HepG2 (cell line): ENCODE data around the gene MARF1. TPM values are rescaled to one million over a fixed set of nuclear protein-coding genes. Genes with fewer than 3 reads are reported as not detected.

Source experiments
- ATF1 ChIP-seq: IDR thresholded peaks from 2 replicates; pipeline ENCODE4 v1.6.1; 2016; ENCODE audit warnings: mild to moderate bottlenecking, control low read depth
- BRCA1 ChIP-seq: sonication (generic); formaldehyde crosslinking; IDR thresholded peaks from 2 replicates; pipeline ENCODE4 v1.4.0; 2020; ENCODE audit warnings: missing genetic modification reagents
- EED ChIP-seq: sonication (generic); formaldehyde crosslinking; IDR thresholded peaks from 2 replicates; pipeline ENCODE4 v1.5.0; 2020; ENCODE audit warnings: mild to moderate bottlenecking, missing genetic modification reagents
- EHMT2 ChIP-seq: fragments of 200-600 bp; sonication (generic); IDR thresholded peaks from 2 replicates; pipeline ENCODE4 v1.7.0; 2017; ENCODE audit warnings: antibody characterized with exemption, low read depth, low read length, borderline replicate concordance
- GPN1 ChIP-seq: sonication (generic); formaldehyde crosslinking; IDR thresholded peaks from 2 replicates; pipeline ENCODE4 v1.5.1; 2020; ENCODE audit warnings: missing genetic modification reagents, borderline replicate concordance
- GTF3A ChIP-seq: sonication (generic); formaldehyde crosslinking; conservative IDR thresholded peaks from 2 replicates; pipeline ENCODE4 v1.4.0; 2020; ENCODE audit warnings: mild to moderate bottlenecking, missing genetic modification reagents
- IRF2 ChIP-seq: IDR thresholded peaks from 2 replicates; pipeline ENCODE4 v1.6.1; 2018; ENCODE audit warnings: missing genetic modification reagents, missing compliant biosample characterization
- NFATC3 ChIP-seq: sonication (generic); formaldehyde crosslinking; IDR thresholded peaks from 2 replicates; pipeline ENCODE4 v1.5.1; 2020; ENCODE audit warnings: mild to moderate bottlenecking, missing genetic modification reagents
- NFYC ChIP-seq: IDR thresholded peaks from 2 replicates; pipeline ENCODE4 v1.6.1; 2016; ENCODE audit warnings: missing genetic modification reagents, missing compliant biosample characterization
- PHF20 ChIP-seq: sonication (generic); formaldehyde crosslinking; IDR thresholded peaks from 2 replicates; pipeline ENCODE4 v1.5.0; 2020; ENCODE audit warnings: mild to moderate bottlenecking, missing genetic modification reagents
- POLR2AphosphoS5 ChIP-seq: IDR thresholded peaks from 2 replicates; pipeline ENCODE4 v1.6.1; 2012; ENCODE audit warnings: low read depth, low read length
- RBFOX2 ChIP-seq: fragments of 200-400 bp; formaldehyde crosslinking; IDR thresholded peaks from 2 replicates; pipeline ENCODE4 v1.6.1; 2017; ENCODE audit warnings: low read depth, mild to moderate bottlenecking, low read length
- SAP130 ChIP-seq: IDR thresholded peaks from 2 replicates; pipeline ENCODE4 v1.6.1; 2016; ENCODE audit warnings: low read depth
- SNAPC2 ChIP-seq: sonication (generic); formaldehyde crosslinking; IDR thresholded peaks from 2 replicates; pipeline ENCODE4 v1.8.1; 2022; ENCODE audit warnings: mild to moderate bottlenecking, missing genetic modification reagents
- ZFYVE20 ChIP-seq: sonication (generic); formaldehyde crosslinking; IDR thresholded peaks from 2 replicates; pipeline ENCODE4 v1.8.0; 2023; ENCODE audit warnings: low read depth, mild to moderate bottlenecking, moderate library complexity, missing genetic modification reagents, borderline replicate concordance
- ZNF232 ChIP-seq: sonication (generic); formaldehyde crosslinking; IDR thresholded peaks from 2 replicates; pipeline ENCODE4 v1.4.0; 2020; ENCODE audit warnings: missing genetic modification reagents, borderline replicate concordance
- ZNF317 ChIP-seq: sonication (generic); formaldehyde crosslinking; IDR thresholded peaks from 2 replicates; pipeline ENCODE4 v1.5.0; 2020; ENCODE audit warnings: mild to moderate bottlenecking, missing genetic modification reagents
- ZNF567 ChIP-seq: sonication (generic); formaldehyde crosslinking; IDR thresholded peaks from 2 replicates; pipeline ENCODE4 v1.8.1; 2023; ENCODE audit warnings: mild to moderate bottlenecking, missing genetic modification reagents, borderline replicate concordance
- ZNF781 ChIP-seq: sonication (generic); formaldehyde crosslinking; IDR thresholded peaks from 2 replicates; pipeline ENCODE4 v1.5.1; 2020; ENCODE audit warnings: borderline replicate concordance, mild to moderate bottlenecking, missing genetic modification reagents; ENCODE audit errors: not compliant biosample characterization
- ZNF83 ChIP-seq: sonication (generic); formaldehyde crosslinking; IDR thresholded peaks from 2 replicates; pipeline ENCODE4 v1.4.0; 2020; ENCODE audit warnings: missing genetic modification reagents, mild to moderate bottlenecking, borderline replicate concordance
- polyA plus RNA-seq, 8 experiments: library from polyadenylated mRNA; depleted of rRNA in 3 of 8; stranded (reverse) in 7 of 8; unstranded in 1 of 8; fragments of >200 nt; fragmentation: Illumina TruSeq in 4 of 8; extraction: Trizol in 4 of 8; gene quantifications; 2 replicates each; pipeline versions ENCODE4 v1.2.1 to v1.2.3, GENCODE V29; 2011 to 2016; ENCODE audit warnings: low read depth in 4 of 8, missing spikeins in 1 of 8, mixed read lengths in 1 of 8; ENCODE audit not compliant: insufficient read depth in 1 of 8
- total RNA-seq, 5 experiments: library from RNA; depleted of rRNA; stranded (reverse); fragments of >200 nt; fragmentation: Illumina TruSeq; extraction: Trizol; gene quantifications; 2 replicates each; pipeline ENCODE4 v1.2.3, GENCODE V29; 2016; ENCODE audit warnings: low read depth in 1 of 5
- TF ChIP-seq, protein P1 (sequence below): sonication (generic); formaldehyde crosslinking; conservative IDR thresholded peaks from 2 replicates; pipeline ENCODE4 v1.4.0; 2020; ENCODE audit warnings: mild to moderate bottlenecking, missing genetic modification reagents, moderate library complexity
- TF ChIP-seq, protein P2 (sequence below): sonication (generic); formaldehyde crosslinking; IDR thresholded peaks from 2 replicates; pipeline ENCODE4 v1.4.0; 2020; ENCODE audit warnings: missing genetic modification reagents, mild to moderate bottlenecking, borderline replicate concordance
- TF ChIP-seq, protein P3 (sequence below): sonication (generic); formaldehyde crosslinking; conservative IDR thresholded peaks from 2 replicates; pipeline ENCODE4 v1.5.0; 2020; ENCODE audit warnings: missing genetic modification reagents

MARF1 gene
- total and polyA plus RNA-seq, 2 of the 13 experiments (the other 11 are each of a cell fraction or from before 2014, with no cell fraction given): 8.7 to 20.7 TPM

DNA sequence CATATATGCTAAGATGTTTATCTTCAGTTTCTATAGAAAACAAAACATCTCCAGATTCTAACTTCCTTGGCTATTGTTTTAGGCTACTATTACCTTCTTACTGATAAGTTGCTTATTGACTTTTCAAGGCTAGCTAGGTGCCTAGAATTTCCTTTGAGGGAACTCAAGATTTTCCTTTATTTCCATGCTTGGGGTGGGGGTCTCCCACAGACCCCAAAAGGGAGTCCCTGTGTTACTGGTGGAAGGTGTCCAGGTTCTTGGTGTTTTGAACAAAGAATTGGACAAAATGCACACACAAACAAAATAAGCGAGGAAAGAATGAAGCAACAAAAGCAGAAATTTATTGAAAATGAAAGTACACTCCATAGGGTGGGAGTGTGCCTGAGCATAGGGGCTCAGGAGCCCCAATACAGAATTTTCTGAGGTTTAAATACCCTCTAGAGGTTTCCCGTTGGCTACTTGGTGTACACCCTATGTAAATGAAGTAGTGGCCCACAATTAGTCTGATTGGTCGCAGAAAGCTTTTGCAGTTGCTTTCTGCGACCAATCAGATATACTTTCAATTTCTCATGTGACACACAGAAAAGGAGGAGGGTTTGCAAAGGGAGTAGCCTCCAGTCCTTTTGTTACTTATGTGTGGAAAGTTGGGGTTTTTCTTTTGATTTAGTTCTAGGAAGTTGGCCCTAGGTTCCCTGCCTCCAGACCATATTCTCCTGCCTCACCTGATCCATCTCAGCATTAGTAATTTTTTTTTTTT is 67.5 kb downstream of the MARF1 start (continued):
- TF ChIP-seq, protein P1, sequence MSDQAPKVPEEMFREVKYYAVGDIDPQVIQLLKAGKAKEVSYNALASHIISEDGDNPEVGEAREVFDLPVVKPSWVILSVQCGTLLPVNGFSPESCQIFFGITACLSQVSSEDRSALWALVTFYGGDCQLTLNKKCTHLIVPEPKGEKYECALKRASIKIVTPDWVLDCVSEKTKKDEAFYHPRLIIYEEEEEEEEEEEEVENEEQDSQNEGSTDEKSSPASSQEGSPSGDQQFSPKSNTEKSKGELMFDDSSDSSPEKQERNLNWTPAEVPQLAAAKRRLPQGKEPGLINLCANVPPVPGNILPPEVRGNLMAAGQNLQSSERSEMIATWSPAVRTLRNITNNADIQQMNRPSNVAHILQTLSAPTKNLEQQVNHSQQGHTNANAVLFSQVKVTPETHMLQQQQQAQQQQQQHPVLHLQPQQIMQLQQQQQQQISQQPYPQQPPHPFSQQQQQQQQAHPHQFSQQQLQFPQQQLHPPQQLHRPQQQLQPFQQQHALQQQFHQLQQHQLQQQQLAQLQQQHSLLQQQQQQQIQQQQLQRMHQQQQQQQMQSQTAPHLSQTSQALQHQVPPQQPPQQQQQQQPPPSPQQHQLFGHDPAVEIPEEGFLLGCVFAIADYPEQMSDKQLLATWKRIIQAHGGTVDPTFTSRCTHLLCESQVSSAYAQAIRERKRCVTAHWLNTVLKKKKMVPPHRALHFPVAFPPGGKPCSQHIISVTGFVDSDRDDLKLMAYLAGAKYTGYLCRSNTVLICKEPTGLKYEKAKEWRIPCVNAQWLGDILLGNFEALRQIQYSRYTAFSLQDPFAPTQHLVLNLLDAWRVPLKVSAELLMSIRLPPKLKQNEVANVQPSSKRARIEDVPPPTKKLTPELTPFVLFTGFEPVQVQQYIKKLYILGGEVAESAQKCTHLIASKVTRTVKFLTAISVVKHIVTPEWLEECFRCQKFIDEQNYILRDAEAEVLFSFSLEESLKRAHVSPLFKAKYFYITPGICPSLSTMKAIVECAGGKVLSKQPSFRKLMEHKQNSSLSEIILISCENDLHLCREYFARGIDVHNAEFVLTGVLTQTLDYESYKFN (CRISPR knock-in tag): no peak
- TF ChIP-seq PHF20 (CRISPR knock-in tag): no peak
- TF ChIP-seq IRF2: 0 out of 2 replicates have a peak, but pooled peaks have one; percentile 10
- TF ChIP-seq NFYC (CRISPR knock-in tag): peak; percentile 80
- TF ChIP-seq RBFOX2: peak; percentile 58
- TF ChIP-seq GTF3A: no peak
- TF ChIP-seq EED (CRISPR knock-in tag): no peak
- no peak for TF ChIP-seq EHMT2
- TF ChIP-seq POLR2AphosphoS5: peak; percentile 92
- TF ChIP-seq NFATC3 (CRISPR knock-in tag): 0 out of 2 replicates have a peak, but pooled peaks have one; percentile 68
- TF ChIP-seq ZNF567 (CRISPR knock-in tag): no peak
- TF ChIP-seq ZNF317: no peak; the same call in 1 of the 2 replicates
- TF ChIP-seq ATF1: peak; percentile 65
- TF ChIP-seq BRCA1 (CRISPR knock-in tag): peak; percentile 12; the same call in 1 of the 2 replicates
- peak; percentile 52 for TF ChIP-seq ZNF781 (CRISPR knock-in tag)
- TF ChIP-seq, protein P2, sequence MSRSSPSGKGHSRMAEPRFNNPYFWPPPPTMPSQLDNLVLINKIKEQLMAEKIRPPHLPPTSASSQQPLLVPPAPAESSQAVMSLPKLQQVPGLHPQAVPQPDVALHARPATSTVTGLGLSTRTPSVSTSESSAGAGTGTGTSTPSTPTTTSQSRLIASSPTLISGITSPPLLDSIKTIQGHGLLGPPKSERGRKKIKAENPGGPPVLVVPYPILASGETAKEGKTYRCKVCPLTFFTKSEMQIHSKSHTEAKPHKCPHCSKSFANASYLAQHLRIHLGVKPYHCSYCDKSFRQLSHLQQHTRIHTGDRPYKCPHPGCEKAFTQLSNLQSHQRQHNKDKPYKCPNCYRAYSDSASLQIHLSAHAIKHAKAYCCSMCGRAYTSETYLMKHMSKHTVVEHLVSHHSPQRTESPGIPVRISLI (CRISPR knock-in tag): no peak
- no peak for TF ChIP-seq GPN1 (CRISPR knock-in tag)
- no peak for TF ChIP-seq ZFYVE20
- no peak for TF ChIP-seq SNAPC2 (CRISPR knock-in tag)
- no peak; the same call in 1 of the 2 replicates for TF ChIP-seq SAP130 (CRISPR knock-in tag)
- TF ChIP-seq ZNF83: no peak
- TF ChIP-seq ZNF232 (CRISPR knock-in tag): no peak
- TF ChIP-seq, protein P3, sequence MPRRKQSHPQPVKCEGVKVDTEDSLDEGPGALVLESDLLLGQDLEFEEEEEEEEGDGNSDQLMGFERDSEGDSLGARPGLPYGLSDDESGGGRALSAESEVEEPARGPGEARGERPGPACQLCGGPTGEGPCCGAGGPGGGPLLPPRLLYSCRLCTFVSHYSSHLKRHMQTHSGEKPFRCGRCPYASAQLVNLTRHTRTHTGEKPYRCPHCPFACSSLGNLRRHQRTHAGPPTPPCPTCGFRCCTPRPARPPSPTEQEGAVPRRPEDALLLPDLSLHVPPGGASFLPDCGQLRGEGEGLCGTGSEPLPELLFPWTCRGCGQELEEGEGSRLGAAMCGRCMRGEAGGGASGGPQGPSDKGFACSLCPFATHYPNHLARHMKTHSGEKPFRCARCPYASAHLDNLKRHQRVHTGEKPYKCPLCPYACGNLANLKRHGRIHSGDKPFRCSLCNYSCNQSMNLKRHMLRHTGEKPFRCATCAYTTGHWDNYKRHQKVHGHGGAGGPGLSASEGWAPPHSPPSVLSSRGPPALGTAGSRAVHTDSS (CRISPR knock-in tag): no peak
